ENCODE measurements around the gene HDAC8.

HDAC8 gene

GRCh38 chrX:72382202-72382595 is 190.4 kb downstream of the HDAC8 start:
- no peak for DNase-seq (ENCODE audit: low read depth in 4 of 4, low spot score in 1 of 4)

- no peak for DNase-seq (ENCODE audit: low read depth in 4 of 4, low spot score in 1 of 4)
Observed at GRCh38 chrX:72381439-72382201, 191.0 kb downstream of the HDAC8 start.

- DNase-seq (ENCODE audit: low read depth in 4 of 4, low spot score in 1 of 4) = no peak
Observed at GRCh38 chrX:72376124-72376523, 196.5 kb downstream of the HDAC8 start.

GRCh38 chrX:72373136-72373535 is 199.5 kb downstream of the HDAC8 start:
- no peak for DNase-seq (ENCODE audit: low read depth in 4 of 4, low spot score in 1 of 4)

- no peak for DNase-seq (ENCODE audit: low read depth in 4 of 4, low spot score in 1 of 4)
Observed at GRCh38 chrX:72372735-72373134, 199.9 kb downstream of the HDAC8 start.

GRCh38 chrX:72371405-72371804 is 201.2 kb downstream of the HDAC8 start:
- DNase-seq (ENCODE audit: low read depth in 4 of 4, low spot score in 1 of 4) = no peak

GRCh38 chrX:72368796-72369195 is 203.8 kb downstream of the HDAC8 start:
- DNase-seq (ENCODE audit: low read depth in 4 of 4, low spot score in 1 of 4) = no peak

GRCh38 chrX:72367516-72367915 is 205.1 kb downstream of the HDAC8 start:
- no peak for DNase-seq (ENCODE audit: low read depth in 4 of 4, low spot score in 1 of 4)

- DNase-seq (ENCODE audit: low read depth in 4 of 4, low spot score in 1 of 4) = no peak
Observed at GRCh38 chrX:72366701-72367454, 205.8 kb downstream of the HDAC8 start.

- DNase-seq (ENCODE audit: low read depth in 4 of 4, low spot score in 1 of 4) = no peak
Observed at GRCh38 chrX:72366178-72366577, 206.5 kb downstream of the HDAC8 start.

- DNase-seq (ENCODE audit: low read depth in 4 of 4, low spot score in 1 of 4) = no peak
Observed at GRCh38 chrX:72365126-72365525, 207.5 kb downstream of the HDAC8 start.

- DNase-seq (ENCODE audit: low read depth in 4 of 4, low spot score in 1 of 4) = no peak
Observed at GRCh38 chrX:72360326-72360725, 212.3 kb downstream of the HDAC8 start.

- DNase-seq (ENCODE audit: low read depth in 4 of 4, low spot score in 1 of 4) = no peak
Observed at GRCh38 chrX:72358313-72358712, 214.3 kb downstream of the HDAC8 start.

- no peak for DNase-seq (ENCODE audit: low read depth in 4 of 4, low spot score in 1 of 4)
Observed at GRCh38 chrX:72352786-72353185, 219.9 kb downstream of the HDAC8 start.

GRCh38 chrX:72351606-72352334 is 220.9 kb downstream of the HDAC8 start:
- DNase-seq (ENCODE audit: low read depth in 4 of 4, low spot score in 1 of 4) = no peak

GRCh38 chrX:72349190-72349589 is 223.5 kb downstream of the HDAC8 start:
- no peak for DNase-seq (ENCODE audit: low read depth in 4 of 4, low spot score in 1 of 4)

- DNase-seq (ENCODE audit: low read depth in 4 of 4, low spot score in 1 of 4) = no peak
Observed at GRCh38 chrX:72348247-72348979, 224.2 kb downstream of the HDAC8 start.

GRCh38 chrX:72347366-72347765 is 225.3 kb downstream of the HDAC8 start:
- no peak for DNase-seq (ENCODE audit: low read depth in 4 of 4, low spot score in 1 of 4)

GRCh38 chrX:72346302-72346949 is 226.2 kb downstream of the HDAC8 start:
- no peak for DNase-seq (ENCODE audit: low read depth in 4 of 4, low spot score in 1 of 4)

GRCh38 chrX:72340626-72341025 is 232.0 kb downstream of the HDAC8 start:
- DNase-seq (ENCODE audit: low read depth in 4 of 4, low spot score in 1 of 4) = no peak

- DNase-seq (ENCODE audit: low read depth in 4 of 4, low spot score in 1 of 4) = no peak
Observed at GRCh38 chrX:72340041-72340440, 232.6 kb downstream of the HDAC8 start.

Data from stimulated activated CD4-positive, alpha-beta T cell treated with anti-CD3 and anti-CD28 coated beads, Interleukin-1b, Interleukin-23, amount 100 ng/mL, for 24 hours (primary cell).